ENCODE data around the gene ENOX1. TPM values are rescaled to one million over a fixed set of nuclear protein-coding genes. Genes with fewer than 3 reads are reported as not detected.

ENOX1 gene
- total RNA-seq, 1 experiment from 2014 or later, result 0.35 TPM

DNA sequence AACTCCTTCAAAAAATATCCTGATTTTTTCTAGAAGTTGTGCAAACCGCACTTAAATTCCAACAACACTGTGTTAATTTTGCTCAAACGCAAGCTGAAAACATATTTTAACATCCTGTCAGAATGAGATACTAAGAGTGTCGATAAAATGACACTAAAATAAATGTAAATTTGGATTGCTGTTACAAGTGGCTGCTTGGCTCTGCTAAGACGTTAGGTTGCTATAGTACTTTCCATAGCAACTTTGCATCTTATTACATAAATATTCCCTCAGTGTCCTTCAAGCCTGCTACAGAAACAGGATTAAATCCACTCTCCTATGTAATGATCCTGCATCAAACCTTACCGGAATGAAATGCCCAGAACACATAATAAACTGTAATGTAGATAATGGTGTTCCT, 471.2 kb downstream of the ENOX1 start:
- intact Hi-C loops (cut with micrococcal nuclease; ENCODE audit: unreplicated experiment), result no loop called here
- no peaks in the 10 kb centered on the region for H3K4me1 ChIP-seq (replicated peaks; ENCODE audit: insufficient read depth)
- no peak overlapping the region for H3K4me2 ChIP-seq
- H3F3A ChIP-seq (ENCODE audit: insufficient read depth, low read depth), result no peaks in the 10 kb centered on the region
- DNase-seq, result no peak
- no TSS peak for BruUV-seq (replicated peaks)
- H3K9me3 ChIP-seq (ENCODE audit: insufficient read depth, low read depth), result no peaks in the 10 kb centered on the region
- ChIA-PET POLR2A (ENCODE audit: unreplicated experiment) (no interaction called here), CTCF (no interaction called here)
- no peak overlapping the region for H3K27ac ChIP-seq
- H3K27me3 ChIP-seq (ENCODE audit: insufficient read depth, low read depth), result no peaks in the 10 kb centered on the region
- no peak for TF ChIP-seq CTCF (conservative IDR thresholded peaks at IDR 0.05)
- no peak for TF ChIP-seq EZH2 (IDR thresholded peaks at IDR 0.05; ENCODE audit: low read depth)
- H2AFZ ChIP-seq, result no peak overlapping the region
- no peaks in the 10 kb centered on the region for H3K36me3 ChIP-seq (ENCODE audit: low read depth)
- no peaks in the 10 kb centered on the region for H3K79me2 ChIP-seq (ENCODE audit: low read depth)
- no peak overlapping the region for H3K4me3 ChIP-seq
- no peaks in the 10 kb centered on the region for H4K20me1 ChIP-seq (ENCODE audit: insufficient read depth)
- H3K9me2 ChIP-seq (ENCODE audit: insufficient read depth), result no peaks in the 10 kb centered on the region

GRCh38 chr13:43309311-43309710, 477.5 kb downstream of the ENOX1 start:
- Histone ChIP-seq H3K4me1 (replicated peaks; ENCODE audit: insufficient read depth) (no peaks in the 10 kb centered on the region), H3F3A (ENCODE audit: insufficient read depth, low read depth) (no peaks in the 10 kb centered on the region), H2AFZ (no peak overlapping the region), H3K27me3 (ENCODE audit: insufficient read depth, low read depth) (no peaks in the 10 kb centered on the region), H3K9me3 (ENCODE audit: insufficient read depth, low read depth) (no peaks in the 10 kb centered on the region), H3K4me3 (no peak overlapping the region), H4K20me1 (ENCODE audit: insufficient read depth) (no peaks in the 10 kb centered on the region), H3K36me3 (ENCODE audit: low read depth) (no peaks in the 10 kb centered on the region), H3K27ac (no peak overlapping the region), H3K4me2 (no peak overlapping the region), H3K9me2 (ENCODE audit: insufficient read depth) (no peaks in the 10 kb centered on the region), H3K79me2 (ENCODE audit: low read depth) (no peaks in the 10 kb centered on the region)
- no TSS peak for BruUV-seq (replicated peaks)
- ChIA-PET CTCF (no interaction called here), POLR2A (ENCODE audit: unreplicated experiment) (no interaction called here)
- TF ChIP-seq EZH2 (IDR thresholded peaks at IDR 0.05; ENCODE audit: low read depth) (no peak), CTCF (conservative IDR thresholded peaks at IDR 0.05) (no peak)
- no peak for DNase-seq
- intact Hi-C loops (cut with micrococcal nuclease; ENCODE audit: unreplicated experiment), result loop anchor here (10.0 kb wide), 2 partner anchors 155 to 565 kb away; partner anchors contain the start of genes CCDC122 and LACC1

DNA sequence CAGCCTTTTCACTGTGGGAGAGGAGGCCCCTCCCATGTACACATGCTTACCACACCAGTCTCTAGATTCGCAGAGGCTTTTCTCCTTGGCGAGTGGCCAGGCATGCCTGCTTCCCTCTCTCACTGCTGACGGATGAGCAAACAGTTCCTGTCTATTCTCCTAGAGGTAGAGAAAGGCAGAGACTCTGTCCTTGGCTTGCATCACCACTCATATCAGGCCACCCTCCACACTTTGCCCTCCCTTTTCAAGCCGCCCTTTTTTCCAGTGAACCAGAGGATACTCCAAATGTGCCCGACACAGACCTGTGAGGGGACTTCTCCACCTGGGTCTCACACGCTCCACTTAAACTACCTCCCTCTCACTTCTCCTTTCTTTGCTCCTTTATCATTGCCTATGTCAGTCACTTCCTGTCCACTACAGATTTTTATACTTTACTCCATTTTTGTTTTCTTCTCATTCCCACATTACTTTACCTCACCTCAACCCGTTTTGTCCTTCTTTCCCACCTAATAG, 478.8 kb downstream of the ENOX1 start:
- no peak overlapping the region for H3K4me2 ChIP-seq
- H3K36me3 ChIP-seq (ENCODE audit: low read depth), result no peaks in the 10 kb centered on the region
- H3F3A ChIP-seq (ENCODE audit: insufficient read depth, low read depth), result no peaks in the 10 kb centered on the region
- H3K27ac ChIP-seq, result no peak overlapping the region
- POLR2A ChIA-PET (ENCODE audit: unreplicated experiment), result no interaction called here
- no TSS peak for BruUV-seq (replicated peaks)
- CTCF ChIA-PET, result no interaction called here
- H3K79me2 ChIP-seq (ENCODE audit: low read depth), result no peaks in the 10 kb centered on the region
- no peaks in the 10 kb centered on the region for H3K9me3 ChIP-seq (ENCODE audit: insufficient read depth, low read depth)
- no peaks in the 10 kb centered on the region for H3K4me1 ChIP-seq (replicated peaks; ENCODE audit: insufficient read depth)
- H2AFZ ChIP-seq, result no peak overlapping the region
- no peak overlapping the region for H3K4me3 ChIP-seq
- H3K9me2 ChIP-seq (ENCODE audit: insufficient read depth), result no peaks in the 10 kb centered on the region
- intact Hi-C loops (cut with micrococcal nuclease; ENCODE audit: unreplicated experiment), result loop anchor here (10.0 kb wide), 2 partner anchors 153 to 567 kb away; partner anchors contain the start of genes CCDC122 and LACC1
- peak in 1 of 2 experiments; percentile 57 for DNase-seq
- H4K20me1 ChIP-seq (ENCODE audit: insufficient read depth), result no peaks in the 10 kb centered on the region
- TF ChIP-seq EZH2 (IDR thresholded peaks at IDR 0.05; ENCODE audit: low read depth) (no peak), CTCF (conservative IDR thresholded peaks at IDR 0.05) (no peak)
- H3K27me3 ChIP-seq (ENCODE audit: insufficient read depth, low read depth), result no peaks in the 10 kb centered on the region
